OCI-LY1 (cell line): ENCODE measurements around the gene ROBO1.

ENCODE experiments used
- EZH2 ChIP-seq: fragments of 200-600 bp; sonication (generic), shearing (Covaris generic); IDR thresholded peaks from 2 replicates; pipeline ENCODE4 v1.8.0; 2017; ENCODE audit warnings: borderline replicate concordance, mixed run types, mild to moderate bottlenecking, antibody characterized with exemption, low read length, moderate library complexity, mixed read lengths
- TF ChIP-seq, protein P1 (sequence below): fragments of 200-600 bp; sonication (generic), shearing (Covaris generic); IDR thresholded peaks from 2 replicates; pipeline ENCODE4 v1.5.1; 2017; ENCODE audit warnings: mild to moderate bottlenecking, antibody characterized with exemption, low read length, moderate library complexity, mixed read lengths

DNA sequence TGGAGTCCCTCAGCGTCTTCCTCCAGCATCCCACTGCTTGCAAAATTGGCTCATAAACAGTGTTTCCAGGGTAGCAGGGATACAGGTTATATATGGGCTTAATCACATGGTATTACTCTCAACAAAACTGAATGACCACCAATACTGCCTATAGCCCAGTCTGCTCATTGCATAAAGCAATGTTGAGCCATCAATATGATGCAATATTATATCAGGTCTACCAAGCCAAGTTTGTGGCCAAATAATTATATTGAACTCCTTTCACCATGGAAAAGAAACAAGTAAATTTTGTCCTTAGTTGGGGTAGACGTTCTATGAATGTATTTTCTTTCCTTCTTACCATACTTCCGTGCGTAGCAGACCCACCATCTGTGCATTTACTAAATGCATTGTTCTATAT is 652.3 kb downstream of the ROBO1 start:
- TF ChIP-seq, protein P1, sequence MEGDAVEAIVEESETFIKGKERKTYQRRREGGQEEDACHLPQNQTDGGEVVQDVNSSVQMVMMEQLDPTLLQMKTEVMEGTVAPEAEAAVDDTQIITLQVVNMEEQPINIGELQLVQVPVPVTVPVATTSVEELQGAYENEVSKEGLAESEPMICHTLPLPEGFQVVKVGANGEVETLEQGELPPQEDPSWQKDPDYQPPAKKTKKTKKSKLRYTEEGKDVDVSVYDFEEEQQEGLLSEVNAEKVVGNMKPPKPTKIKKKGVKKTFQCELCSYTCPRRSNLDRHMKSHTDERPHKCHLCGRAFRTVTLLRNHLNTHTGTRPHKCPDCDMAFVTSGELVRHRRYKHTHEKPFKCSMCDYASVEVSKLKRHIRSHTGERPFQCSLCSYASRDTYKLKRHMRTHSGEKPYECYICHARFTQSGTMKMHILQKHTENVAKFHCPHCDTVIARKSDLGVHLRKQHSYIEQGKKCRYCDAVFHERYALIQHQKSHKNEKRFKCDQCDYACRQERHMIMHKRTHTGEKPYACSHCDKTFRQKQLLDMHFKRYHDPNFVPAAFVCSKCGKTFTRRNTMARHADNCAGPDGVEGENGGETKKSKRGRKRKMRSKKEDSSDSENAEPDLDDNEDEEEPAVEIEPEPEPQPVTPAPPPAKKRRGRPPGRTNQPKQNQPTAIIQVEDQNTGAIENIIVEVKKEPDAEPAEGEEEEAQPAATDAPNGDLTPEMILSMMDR: no peak
- no peak for TF ChIP-seq EZH2
